IPS-18c (cell line): ENCODE data around the gene ANKRD11.

Source experiments
- H3K4me3 ChIP-seq: 2 replicates; pipeline ENCODE4 v1.7.0; 2013; ENCODE audit warnings: low read depth, mild to moderate bottlenecking, low read length, moderate library complexity; ENCODE audit not compliant: insufficient read depth
- H3K9me3 ChIP-seq: one replicate; pipeline ENCODE4 v1.6.1; 2013; ENCODE audit warnings: mild to moderate bottlenecking, low read length, moderate library complexity; ENCODE audit not compliant: control insufficient read depth, insufficient read depth

Gene ANKRD11

GRCh38 chr16:89360760-89361435, 129.5 kb downstream of the ANKRD11 start:
- Histone ChIP-seq H3K9me3 (no peaks in the 10 kb centered on the region), H3K4me3 (no peak overlapping the region)

GRCh38 chr16:89359264-89360147, 130.9 kb downstream of the ANKRD11 start:
- no peak overlapping the region for H3K4me3 ChIP-seq
- H3K9me3 ChIP-seq: no peaks in the 10 kb centered on the region

GRCh38 chr16:89358030-89359005, 132.0 kb downstream of the ANKRD11 start:
- Histone ChIP-seq H3K4me3 (no peak overlapping the region), H3K9me3 (no peaks in the 10 kb centered on the region)

GRCh38 chr16:89357055-89357816, 133.1 kb downstream of the ANKRD11 start:
- H3K4me3 ChIP-seq: no peak overlapping the region
- H3K9me3 ChIP-seq: no peaks in the 10 kb centered on the region

GRCh38 chr16:89355686-89356085, 134.7 kb downstream of the ANKRD11 start:
- H3K4me3 ChIP-seq: no peak overlapping the region
- no peaks in the 10 kb centered on the region for H3K9me3 ChIP-seq

- H3K9me3 ChIP-seq: no peaks in the 10 kb centered on the region
- H3K4me3 ChIP-seq: no peak overlapping the region
These were observed 135.4 kb downstream of the ANKRD11 start for GRCh38 chr16:89355007-89355406.

- Histone ChIP-seq H3K4me3 (no peak overlapping the region), H3K9me3 (no peaks in the 10 kb centered on the region)
These were observed 136.0 kb downstream of the ANKRD11 start for GRCh38 chr16:89354325-89354724.

- Histone ChIP-seq H3K4me3 (no peak overlapping the region), H3K9me3 (no peaks in the 10 kb centered on the region)
These were observed 138.2 kb downstream of the ANKRD11 start for GRCh38 chr16:89352091-89352681.

- H3K4me3 ChIP-seq: no peak overlapping the region
- no peaks in the 10 kb centered on the region for H3K9me3 ChIP-seq
These were observed 138.7 kb downstream of the ANKRD11 start for GRCh38 chr16:89351645-89352044.

- H3K9me3 ChIP-seq: no peaks in the 10 kb centered on the region
These were observed 139.5 kb downstream of the ANKRD11 start for GRCh38 chr16:89350701-89351380.

GRCh38 chr16:89349947-89350633, 140.3 kb downstream of the ANKRD11 start:
- no peak overlapping the region for H3K4me3 ChIP-seq
- no peaks in the 10 kb centered on the region for H3K9me3 ChIP-seq

More at GRCh38 chr16:89350701-89351380, 139.5 kb downstream of the ANKRD11 start:
- H3K4me3 ChIP-seq: no peak overlapping the region

GRCh38 chr16:89347807-89348206, 142.6 kb downstream of the ANKRD11 start:
- H3K9me3 ChIP-seq: no peaks in the 10 kb centered on the region
- H3K4me3 ChIP-seq: no peak overlapping the region

GRCh38 chr16:89346869-89347268, 143.5 kb downstream of the ANKRD11 start:
- Histone ChIP-seq H3K4me3 (no peak overlapping the region), H3K9me3 (no peaks in the 10 kb centered on the region)

- Histone ChIP-seq H3K4me3 (no peak overlapping the region), H3K9me3 (no peaks in the 10 kb centered on the region)
These were observed 144.7 kb downstream of the ANKRD11 start for GRCh38 chr16:89345642-89346150.
